Colon (tissue), 2 donors: ENCODE results near the gene TMEM143.
"Not testable (repeated sequence)": the region's sequence is repeated elsewhere in the genome, so short reads cannot be mapped to it uniquely, and the experiment has no call there.

ENCODE experiments used
- FAIRE-seq: peaks from 2 replicates; lab custom pipeline; 2012; peaks lifted over from hg19 to GRCh38; lab: Jason Lieb, UNC
- donor health status: control.
- donor health status: control.

The TMEM143 gene

DNA sequence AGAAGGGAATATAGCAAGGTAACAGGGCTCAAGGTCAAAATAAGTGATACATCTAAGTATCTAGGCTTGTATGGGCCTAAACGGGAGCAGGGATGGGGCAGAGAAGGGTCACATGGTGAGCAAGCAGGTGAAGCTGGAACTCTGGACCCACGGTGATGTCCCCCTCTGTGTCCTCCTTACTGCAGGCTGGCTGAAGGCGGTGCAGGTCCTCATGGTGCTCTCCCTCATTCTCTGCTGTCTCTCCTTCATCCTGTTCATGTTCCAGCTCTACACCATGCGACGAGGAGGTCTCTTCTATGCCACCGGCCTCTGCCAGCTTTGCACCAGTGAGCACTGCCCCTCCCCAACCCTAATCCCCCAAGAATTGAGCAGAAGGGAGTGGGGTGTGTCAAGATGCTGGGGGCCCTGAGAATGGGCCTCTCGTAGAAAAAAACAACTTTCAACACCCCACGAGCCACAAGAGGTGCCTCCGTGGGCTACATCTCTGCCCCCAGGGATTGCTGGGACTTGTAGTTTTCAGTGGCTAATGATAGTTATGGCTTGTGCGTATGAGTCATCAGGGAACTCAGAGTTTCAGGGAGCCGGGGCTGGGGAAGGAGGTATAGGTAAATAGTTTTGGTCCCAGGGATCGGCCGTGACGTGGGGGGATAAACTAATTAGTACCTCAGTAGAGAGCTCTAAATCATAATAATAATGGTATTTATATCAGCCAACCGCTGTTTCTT is 34.4 kb downstream of the TMEM143 start:
- FAIRE-seq, result no peak

DNA sequence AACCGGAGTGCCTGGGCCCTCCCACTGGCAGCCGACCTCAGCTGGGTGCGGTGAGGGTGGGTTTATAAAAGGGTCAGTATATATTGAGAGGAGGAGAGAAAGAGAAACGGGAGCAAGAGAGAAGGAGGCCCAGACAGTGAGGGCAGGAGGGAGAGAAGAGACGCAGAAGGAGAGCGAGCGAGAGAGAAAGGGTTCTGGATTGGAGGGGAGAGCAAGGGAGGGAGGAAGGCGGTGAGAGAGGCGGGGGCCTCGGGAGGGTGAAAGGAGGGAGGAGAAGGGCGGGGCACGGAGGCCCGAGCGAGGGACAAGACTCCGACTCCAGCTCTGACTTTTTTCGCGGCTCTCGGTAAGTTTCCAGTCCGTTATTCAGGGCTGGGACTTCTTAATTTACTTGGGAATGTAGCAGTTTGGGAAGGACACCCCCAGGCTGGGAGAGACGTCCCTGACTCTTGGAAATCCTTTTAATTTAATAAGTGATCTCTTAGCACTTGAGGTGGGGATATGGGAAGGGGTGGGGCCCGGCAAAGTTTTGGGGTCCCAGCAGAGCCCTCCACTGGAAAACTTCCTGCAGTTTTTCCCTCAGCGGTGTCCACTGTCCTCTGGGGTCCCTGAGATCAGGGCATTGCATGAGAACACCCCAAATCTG is 38.4 kb downstream of the TMEM143 start, which contains the start of gene EMP3:
TSS of gene EMP3 (plus strand) at position 288 of the 646 bp plus-strand sequence. CDS start 1,293 bp downstream, outside the sequence.
- FAIRE-seq, result no peak

DNA sequence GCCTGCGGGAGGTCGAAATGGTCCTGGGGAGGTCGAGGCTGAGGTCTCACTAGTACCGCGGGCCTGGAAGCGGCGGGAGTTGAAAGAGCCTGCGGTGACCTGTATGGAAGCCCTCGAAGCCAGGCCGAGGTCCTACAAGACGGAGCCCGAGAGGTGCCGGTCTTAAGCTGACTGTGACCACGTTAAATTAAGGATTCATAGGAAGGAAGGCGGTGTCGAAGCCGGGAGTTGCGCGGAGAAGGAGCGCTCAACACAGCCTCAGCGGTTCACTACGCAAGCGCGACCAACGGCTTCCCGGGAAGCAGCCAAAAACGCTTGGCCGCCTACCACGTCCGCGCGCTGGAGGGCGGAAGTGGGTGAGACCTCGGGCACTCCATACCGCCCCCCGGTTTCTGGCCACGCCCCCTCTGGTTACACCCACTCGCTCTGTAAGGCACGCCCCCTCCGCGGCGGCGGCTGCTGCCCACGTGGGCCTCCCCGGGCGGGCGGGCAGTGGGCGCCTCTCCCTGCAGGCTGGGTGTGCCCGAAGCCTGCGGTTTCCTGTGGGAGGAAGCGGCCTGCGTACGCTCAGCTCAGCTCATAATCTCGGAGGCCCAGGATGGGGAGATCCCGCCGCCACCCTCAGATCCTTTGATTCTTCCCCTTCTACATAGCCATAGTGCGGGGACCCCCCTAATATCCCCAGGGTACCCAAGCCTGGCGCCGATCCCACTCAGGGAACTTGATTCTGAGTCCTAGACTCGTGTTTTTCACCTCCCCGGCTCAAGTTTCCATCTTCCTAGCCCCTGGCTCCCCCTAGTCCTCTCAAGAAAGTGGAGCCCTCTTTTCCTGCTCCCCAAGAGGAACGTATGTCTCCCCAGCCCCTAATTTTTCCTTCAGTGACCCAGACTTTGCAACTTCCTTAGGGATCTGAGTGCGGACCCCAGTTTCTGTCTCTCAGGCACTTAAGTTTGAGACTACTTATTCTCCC is 41.8 kb downstream of the TMEM143 start:
- no peak for FAIRE-seq

DNA sequence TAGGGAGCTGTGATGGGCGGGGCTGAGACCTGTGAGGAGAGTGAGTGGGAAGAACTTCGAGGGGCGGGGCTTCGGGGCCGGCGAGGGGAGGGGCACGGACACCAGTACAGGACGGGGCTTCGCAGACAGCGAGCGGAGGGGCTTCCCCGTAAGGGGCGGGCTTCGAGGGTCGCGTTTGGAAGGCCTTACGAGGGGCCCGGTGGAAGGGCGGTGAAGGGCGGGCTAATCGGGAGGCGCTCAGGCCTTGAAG is 42.4 kb downstream of the TMEM143 start:
- no peak for FAIRE-seq

DNA sequence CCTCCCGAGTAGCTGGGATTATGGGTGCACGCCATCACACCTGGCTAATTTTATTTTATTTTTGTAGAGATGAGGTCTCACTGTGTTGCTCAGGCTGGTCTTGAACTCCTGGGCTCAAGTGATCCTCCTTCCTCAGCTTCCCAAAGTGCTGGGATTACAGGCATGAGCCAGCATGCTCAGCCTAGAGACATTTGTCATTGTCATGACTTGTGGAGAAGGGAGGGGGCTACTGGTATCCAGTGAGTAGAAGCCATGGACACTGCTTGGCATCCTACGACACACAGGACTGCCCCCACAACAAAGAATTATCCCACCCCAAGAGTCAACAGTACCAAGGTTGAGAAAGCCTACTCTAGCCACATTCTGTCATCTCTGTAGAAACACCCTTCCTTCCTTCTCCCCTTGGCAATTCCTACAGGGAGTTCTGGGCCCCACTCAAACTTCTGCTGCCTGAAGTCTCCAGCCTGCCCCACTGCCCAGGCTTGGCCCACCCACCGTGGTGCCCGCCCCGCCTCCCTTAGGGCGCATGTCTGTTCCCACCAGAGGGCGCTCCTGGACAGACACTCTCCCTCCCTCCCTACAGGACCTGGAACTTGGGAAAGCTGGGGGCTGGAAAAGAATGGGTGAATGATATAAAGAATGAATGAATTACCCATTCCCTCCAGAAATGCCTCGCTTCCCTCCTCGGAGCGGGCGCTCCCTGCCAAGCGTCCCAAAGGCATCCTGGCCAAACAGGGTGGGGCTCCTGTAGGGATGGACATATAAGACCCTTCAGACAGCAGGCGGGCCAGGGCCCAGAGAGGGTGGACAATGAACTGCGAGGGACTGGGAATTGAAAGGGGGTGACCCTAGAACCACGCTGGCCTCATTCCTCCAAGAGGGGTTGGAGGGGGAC is 43.8 kb downstream of the TMEM143 start:
- no peak for FAIRE-seq

DNA sequence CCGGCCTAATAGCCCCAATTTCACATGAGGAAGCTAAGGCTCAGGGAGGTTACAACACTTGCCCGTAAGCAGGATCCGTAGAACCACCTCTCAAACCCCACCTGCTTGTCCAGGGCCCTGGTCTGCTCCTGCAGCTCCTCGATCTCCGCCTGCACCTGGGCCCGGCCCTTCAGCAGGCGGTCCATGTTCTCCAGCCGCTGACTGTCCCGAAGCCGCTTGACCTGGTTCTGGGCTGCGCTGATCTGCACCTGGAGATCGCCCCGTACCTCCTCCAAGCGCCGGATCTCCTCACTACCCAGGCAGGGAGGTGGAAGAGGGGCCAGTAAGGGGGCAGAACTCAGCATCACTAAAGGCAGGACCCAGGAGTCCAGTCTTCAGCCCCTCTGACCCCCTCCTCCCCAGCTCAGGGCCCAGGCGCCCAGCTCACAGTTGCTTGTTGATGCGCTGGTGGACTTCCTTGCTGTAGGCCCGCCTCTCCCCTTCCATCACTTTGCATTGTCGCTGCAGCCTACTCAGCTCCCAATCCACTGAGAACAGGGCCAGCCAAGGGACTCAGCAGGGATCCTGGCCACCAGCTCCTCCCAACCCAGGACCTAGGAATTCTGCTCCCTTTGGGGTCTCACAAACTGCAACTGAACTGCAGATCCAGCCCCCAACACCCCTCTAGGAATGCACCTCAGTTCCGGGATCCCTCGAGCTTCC is 45.3 kb downstream of the TMEM143 start:
- FAIRE-seq, result no peak

DNA sequence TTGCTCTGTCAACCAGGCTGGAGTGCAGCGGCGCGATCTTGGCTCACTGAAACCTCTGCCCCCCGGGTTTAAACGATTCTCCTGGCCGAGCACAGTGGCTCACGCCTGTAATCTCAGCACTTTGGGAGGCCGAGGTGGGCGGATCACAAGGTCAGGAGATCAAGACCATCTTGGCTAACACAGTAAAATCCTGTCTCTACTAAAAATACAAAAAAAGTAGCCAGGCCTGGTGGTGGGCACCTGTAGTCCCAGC is 46.1 kb downstream of the TMEM143 start:
- not testable (repeated sequence) for FAIRE-seq

- FAIRE-seq, result no peak
These were observed 48.0 kb downstream of the TMEM143 start for GRCh38 chr19:48315712-48316111.

DNA sequence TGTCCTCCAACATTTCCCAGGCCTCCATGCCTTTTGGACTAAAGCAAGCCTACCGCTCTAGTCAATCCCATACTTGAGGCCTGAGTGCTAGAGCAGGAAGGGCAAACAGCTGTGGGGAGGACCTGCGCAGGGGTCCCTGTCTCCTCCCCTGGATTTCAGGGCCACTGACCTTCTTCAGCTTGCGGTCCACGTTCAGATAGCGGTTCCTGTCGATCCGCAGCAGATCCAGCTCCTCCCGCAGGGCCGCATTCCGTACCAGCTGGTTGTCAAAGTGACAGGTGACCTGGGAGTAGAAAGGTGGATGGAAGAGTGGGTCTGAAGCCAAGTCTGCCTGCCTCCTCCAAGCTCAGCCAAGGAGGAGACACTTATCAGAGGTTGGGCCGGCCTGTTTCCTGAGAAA is 52.4 kb downstream of the TMEM143 start:
- no peak for FAIRE-seq

DNA sequence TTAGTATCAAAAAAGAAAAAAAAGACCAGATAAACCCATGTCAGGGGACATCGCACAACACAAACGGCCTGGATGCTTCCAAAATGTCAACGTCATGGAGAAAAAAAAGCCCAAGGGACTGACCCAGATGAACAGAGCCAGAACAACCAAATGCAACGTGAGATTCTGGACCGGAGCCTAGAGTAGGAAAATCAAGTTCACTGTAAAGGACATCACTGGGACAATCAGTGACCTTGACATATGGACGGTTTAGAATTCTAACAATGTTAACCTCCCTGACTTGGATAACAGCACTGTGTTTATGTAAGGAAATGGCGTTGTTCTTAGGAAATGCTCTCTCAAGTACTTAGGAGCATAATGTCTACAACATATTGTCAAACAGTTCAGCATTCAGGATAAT is 53.5 kb downstream of the TMEM143 start:
- no peak for FAIRE-seq

DNA sequence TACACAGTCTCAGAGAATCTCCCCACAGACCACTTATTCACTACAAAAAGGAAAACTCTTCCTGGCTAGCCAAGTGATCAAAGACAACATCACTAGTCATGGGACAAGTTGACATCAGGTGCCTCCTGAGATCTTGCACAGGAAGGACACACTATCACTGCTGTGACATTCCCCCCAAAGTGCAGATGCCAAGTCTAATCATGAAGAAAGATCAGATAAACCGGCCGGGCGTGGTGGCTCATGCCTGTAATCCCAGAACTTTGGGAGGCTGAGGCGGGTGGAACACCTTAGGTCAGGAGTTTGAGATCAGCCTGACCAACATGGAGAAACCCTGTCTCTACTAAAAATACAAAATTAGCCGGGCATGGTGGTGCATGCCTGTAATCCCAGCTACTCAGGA is 54.0 kb downstream of the TMEM143 start:
- FAIRE-seq, result not testable (repeated sequence)

DNA sequence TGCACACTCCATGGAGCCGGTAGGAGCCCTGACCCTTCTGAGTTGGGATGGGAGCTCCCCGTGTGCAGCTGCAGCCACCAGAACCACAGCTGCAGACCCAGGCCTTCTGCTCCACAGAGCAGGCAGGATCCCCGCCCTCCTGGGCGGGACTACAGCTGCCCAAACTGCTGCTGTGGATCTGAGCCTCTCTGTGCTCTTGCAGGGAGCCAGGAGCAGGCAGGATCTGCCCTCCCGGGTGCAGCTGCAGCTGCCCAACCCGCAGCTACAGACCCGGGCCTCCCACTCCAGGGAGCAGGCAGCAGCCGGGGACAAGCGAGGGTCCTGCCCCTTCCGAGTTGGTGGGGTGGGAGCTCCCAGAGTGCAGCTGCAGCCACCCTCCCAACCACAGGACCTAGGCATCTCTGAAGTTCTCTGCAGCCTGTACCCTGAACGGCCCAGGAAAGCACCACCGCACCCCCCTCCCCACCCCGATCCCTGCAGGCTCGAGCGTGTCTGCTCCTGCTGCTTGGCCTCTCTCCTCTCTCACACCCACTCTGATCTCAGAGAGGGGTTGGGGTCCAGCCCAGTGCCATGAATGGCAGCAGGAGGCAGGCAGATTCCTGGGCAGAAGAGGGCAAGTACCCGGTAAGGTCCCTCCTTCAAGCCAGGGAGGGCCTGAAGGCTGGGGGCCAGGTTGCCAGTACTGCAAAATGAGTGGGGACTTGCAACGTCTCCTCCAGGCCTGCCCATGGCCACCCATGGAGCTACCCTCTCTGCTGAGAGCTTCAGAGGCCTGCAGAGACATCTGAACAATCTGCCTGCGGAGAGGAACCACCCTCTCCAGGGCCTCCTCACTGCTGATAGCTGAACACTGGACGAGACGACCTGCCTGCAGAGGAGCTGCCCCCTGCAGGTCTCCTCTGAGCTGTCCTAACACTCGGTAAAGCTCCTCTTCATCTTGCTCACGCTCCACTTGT is 54.8 kb downstream of the TMEM143 start:
- no peak for FAIRE-seq

DNA sequence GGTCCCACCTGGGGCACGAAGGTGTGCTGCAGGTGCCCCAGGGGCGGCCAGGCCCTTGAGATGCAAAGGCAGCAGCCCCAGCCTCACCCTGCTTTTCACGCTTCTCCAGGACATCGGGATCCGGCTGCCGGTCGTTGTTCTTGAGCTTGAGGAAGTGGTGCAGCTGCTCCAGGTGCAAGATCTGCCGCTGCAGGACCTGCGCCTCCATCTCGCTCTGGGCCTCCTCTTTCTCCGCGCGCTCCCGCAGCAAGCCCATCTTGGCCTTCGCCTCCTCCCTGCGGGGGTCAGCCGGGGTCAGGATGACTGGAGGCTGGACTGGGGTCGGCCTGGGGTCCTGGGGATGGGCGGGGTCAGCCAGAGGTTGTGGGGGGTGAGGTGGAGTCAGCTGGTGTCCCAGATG is 59.9 kb downstream of the TMEM143 start:
- no peak for FAIRE-seq

DNA sequence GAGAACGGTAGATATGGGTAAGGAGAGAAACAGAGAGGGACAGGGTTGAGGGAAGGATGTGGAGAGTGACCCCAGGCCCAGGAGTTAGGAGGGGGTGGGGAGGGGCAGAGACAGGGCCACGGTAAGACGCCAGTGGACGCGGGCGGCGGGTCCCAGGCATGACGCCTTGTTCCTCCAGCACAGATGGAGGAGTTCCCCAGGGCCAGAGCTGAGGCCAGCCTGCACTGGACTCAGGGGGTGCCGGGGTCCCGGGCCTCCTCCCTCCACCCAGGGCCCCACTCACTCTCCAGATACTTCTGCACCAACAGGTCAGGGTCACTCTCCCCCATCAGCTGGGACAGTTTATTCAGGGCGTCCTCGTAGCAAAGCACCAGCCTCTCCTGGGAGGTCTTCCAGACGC is 60.4 kb downstream of the TMEM143 start:
- FAIRE-seq, result no peak

GRCh38 chr19:48302600-48302959 is 61.2 kb downstream of the TMEM143 start:
- FAIRE-seq, result no peak

DNA sequence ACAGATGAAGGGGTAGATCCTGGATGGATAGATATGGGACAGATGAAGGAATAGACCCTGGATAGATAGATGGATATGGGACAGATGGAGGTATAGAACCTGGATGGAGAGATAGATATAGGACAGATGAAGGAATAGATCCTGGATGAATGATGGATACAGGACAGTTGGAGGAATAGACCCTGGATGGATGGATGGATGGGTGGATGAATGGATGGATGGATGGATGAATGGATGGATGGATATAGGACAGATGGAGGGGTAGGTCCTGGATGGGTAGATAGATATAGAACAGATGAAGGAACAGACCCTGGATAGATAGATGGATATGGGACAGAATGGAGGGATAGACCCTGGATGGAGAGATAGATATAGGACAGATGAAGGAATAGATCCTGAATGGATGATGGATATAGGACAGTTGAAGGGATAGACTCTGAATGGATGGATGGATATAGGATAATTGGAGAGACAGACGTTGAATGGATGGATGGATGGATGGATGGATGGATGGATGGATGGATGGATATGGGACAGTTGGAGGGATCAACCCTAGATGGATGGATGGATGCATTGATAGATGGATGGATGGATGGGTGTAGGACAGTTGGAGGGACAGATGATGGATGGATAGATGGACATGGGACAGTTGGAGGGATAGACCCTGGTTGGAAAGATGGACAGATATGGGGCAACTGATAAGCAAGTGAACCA is 61.7 kb downstream of the TMEM143 start:
- FAIRE-seq, result no peak

DNA sequence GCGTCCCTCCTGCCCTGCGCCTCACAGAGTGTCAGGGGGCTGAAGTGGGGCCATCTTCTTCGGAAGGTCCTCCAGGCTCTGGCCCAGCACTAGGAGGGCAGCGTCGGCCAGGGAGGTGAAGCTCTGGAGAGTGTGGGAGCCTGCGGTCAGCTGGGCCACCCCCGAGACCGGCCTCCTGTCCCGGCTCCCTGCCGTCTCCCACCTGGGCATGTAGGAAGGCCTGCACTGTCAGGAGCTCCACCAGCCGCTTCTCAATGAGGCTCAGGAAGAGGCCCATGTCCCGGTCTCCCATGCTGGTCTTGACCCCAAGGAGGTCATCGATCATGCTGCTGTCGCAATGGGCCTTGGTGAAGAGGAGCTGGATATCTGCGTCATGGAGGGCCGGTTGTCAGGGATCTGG is 65.8 kb downstream of the TMEM143 start:
- FAIRE-seq, result no peak

DNA sequence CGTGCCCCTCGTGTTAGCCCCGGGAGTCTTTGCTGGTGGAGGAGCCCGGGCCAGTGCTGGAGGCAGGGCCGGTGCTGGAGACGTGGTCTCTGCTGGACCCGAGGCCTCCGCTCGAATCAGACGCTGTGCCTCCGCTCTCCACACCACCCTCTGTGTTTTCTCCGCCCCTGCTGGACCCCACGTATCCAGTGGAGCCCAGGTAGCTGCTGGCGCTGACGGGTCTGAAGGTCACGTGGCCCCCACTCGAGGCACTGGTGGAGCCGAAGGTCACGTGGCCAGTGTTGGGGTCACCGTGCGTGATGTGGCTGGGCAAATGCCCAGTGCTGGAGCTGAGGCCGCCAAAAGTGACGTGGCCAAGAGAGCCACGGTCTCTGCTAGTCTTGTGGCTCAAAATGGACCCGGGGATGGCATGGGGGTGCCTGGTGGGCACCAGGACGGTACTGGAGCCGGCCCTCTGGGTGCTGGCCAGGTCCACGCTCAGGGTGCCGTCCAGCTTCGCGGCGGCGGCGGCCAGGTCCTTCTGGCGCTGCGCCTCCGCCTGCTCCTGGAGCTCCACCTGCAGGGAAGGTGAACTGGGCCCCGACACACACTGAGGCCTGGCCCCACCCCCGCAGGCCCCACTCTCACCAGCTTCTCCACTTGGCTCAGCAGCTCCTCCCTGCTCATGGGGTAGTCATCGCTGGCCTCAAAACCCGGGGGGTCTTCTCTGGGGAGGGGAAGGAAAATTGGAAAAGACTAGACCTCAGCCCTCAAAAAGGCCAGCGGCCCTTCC is 66.6 kb downstream of the TMEM143 start:
- no peak for FAIRE-seq

GRCh38 chr19:48295458-48295857 is 68.3 kb downstream of the TMEM143 start:
- no peak for FAIRE-seq
